Memory B cell (primary cell): ENCODE data around the gene UPF1.
"Not testable (repeated sequence)": the region's sequence is repeated elsewhere in the genome, so short reads cannot be mapped to it uniquely, and the experiment has no call there.

ENCODE experiments used
- ATAC-seq: fragments of 150-1000 bp; cut with Tn5 transposase; 2 replicates; pipeline ENCODE4 v1.10.0; 2021; ENCODE audit warnings: low read depth, mild to moderate bottlenecking, moderate library complexity
- DNase-seq, 2 donors: peaks; one replicate each; pipeline ENCODE4 v3.0.0; 2022; ENCODE audit warnings: low spot score in 2 of 2
- H3K27ac Mint-ChIP-seq: one replicate; pipeline ENCODE4 v1.8.0; 2022; ENCODE audit warnings: mild to moderate bottlenecking, moderate library complexity, mixed read lengths
- H3K27me3 Mint-ChIP-seq: one replicate; pipeline ENCODE4 v1.8.0; 2022; ENCODE audit warnings: mixed read lengths
- H3K36me3 Mint-ChIP-seq: one replicate; pipeline ENCODE4 v1.8.0; 2022; ENCODE audit warnings: mild to moderate bottlenecking, mixed read lengths
- H3K4me1 Mint-ChIP-seq: one replicate; pipeline ENCODE4 v1.8.0; 2022; ENCODE audit warnings: mixed read lengths
- H3K4me3 Mint-ChIP-seq: one replicate; pipeline ENCODE4 v1.8.0; 2022; ENCODE audit warnings: mild to moderate bottlenecking, moderate library complexity, mixed read lengths
- H3K9me3 Mint-ChIP-seq: one replicate; pipeline ENCODE4 v1.8.0; 2022; ENCODE audit warnings: mixed read lengths

The UPF1 gene

DNA sequence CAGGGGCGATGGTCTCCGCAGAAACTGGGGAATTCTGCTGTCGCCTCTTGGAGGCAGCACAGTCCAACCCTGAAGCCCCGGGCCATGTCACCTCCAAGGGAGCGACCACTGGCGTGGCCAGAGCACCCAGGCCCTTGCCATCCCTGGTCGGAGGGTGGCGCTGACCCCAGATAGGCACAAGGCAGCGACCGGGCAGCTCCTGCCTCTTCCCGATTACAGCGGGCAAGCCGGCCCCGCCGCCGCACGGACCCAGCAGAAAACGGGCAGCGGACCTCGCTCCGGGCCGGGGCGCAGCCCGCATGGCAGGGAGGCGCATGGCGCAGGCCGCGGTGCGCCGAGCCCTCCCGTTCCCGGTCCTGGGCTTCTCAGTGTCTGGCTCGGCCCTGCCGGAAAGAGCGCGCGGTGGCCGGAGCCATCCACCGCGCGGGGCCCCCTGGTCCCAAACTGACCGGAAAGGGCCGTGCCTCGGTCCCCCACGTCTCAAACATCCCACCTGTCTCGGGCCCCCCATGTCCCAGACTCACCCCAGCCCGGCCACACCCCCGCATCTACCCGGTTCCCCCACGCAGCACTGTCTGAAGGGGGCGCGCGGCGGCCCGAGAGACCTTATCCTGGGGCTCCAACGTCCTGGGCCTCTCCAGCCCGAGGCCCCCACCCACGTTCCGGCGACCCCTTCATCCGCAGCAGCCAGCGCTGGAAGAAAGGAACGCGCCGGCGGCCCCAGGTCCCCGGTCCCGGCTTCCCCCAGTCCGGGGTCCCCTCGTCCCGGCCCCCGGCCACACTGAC lies 63.5 kb downstream of the UPF1 start:
- peaks cover 10% of the 10 kb centered on the region for H3K4me1 Mint-ChIP-seq
- no peaks in the 10 kb centered on the region for H3K9me3 Mint-ChIP-seq
- H3K27me3 Mint-ChIP-seq = peaks cover 19% of the 10 kb centered on the region
- peak; percentile 39 for ATAC-seq
- H3K36me3 Mint-ChIP-seq = peaks cover 8% of the 10 kb centered on the region
- no peak overlapping the region for H3K27ac Mint-ChIP-seq
- no peak for DNase-seq
- peak overlapping the region; percentile 46 for H3K4me3 Mint-ChIP-seq

DNA sequence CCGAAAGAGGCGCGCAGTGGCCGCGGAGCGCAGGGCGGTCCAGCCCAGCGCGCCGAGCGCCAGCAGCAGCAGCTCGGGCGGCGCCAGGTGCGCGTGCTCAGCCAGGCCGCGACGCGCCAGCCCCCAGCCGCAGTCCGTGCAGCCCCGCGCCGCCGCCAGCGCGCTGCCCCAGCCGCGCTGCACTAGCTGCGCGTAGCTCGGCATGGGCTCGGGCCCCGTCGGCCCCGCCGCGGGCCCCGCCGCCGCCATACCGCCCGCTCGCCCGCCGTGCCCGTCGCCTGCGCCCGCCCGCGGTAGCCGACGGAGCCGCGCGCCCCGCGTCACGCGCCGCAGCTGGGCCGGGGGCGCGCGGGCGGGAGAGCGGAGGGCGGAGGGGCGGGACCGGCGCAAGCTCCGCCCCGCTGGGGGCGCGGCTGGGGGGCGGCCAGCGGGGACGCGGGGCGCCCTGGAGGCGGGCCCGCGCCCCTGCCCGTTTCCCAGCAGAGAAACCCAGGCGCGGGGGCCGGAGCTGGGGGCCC lies 64.1 kb downstream of the UPF1 start, which contains the start of gene CERS1:
Gene CERS1, minus strand, starts transcription at position 335 of the 518 bp plus-strand sequence. Its CDS starts 86 bp downstream, at position 249.
- Mint-ChIP-seq H3K27ac (no peak within 1 kb of the TSS), H3K9me3 (no peaks in the 10 kb centered on the region), H3K4me3 (peak within 1 kb of the TSS; percentile 85), H3K27me3 (peaks cover 19% of the 10 kb centered on the region), H3K36me3 (peaks cover 8% of the 10 kb centered on the region), H3K4me1 (peaks cover 10% of the 10 kb centered on the region)
- DNase-seq = no peak
- ATAC-seq = peak; percentile 34

- ATAC-seq = no peak
- Mint-ChIP-seq H3K27me3 (peaks cover 19% of the 10 kb centered on the region), H3K9me3 (no peaks in the 10 kb centered on the region)
Observed at GRCh38 chr19:18896421-18896841, 64.7 kb downstream of the UPF1 start.

DNA sequence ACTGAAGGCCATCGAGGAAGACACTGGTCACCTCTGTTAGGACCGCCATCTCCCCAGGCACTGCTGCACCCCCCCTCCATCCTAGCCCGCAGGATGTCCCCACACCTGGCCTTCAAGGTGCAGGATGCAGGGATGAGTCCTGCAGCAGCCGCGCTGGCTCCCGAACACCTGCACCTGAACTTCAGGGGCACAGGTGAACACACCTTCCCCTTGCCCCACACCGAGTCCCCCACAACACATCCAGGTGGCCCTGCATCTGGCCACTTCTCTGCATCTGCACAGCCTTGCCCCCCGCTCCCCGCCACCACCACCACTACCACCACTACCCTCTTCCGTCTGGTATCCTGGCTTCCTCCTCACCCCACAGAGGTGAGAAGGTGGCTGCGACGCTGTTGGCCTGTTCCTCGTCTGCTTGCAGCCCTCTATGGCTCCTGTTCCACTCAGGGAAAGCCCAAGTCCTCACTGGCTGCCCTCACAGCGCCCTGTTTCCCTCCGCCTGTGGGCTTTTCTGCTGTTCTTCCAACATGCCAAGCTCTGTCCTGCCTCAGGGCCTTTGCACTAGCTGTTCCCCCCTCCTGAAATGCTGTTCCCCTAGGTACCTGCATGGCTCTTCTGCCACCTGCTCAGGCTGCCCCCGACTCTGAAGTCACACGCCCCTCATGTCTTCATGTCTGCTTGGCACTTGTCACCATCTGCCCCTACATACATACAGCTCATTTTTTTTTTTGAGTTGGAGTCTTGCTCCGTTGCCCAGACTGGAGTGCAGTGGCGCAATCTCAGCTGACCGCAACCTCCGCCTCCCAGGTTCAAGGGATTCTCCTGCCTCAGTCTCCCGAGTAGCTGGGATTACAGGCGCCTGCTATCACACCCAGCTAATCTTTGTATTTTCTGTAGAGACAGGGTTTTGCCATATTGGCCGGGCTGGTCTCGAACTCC lies 65.6 kb downstream of the UPF1 start:
- Mint-ChIP-seq H3K9me3 (no peaks in the 10 kb centered on the region), H3K4me3 (peak overlapping the region; percentile 38), H3K27ac (no peak overlapping the region), H3K27me3 (peaks cover 19% of the 10 kb centered on the region), H3K4me1 (peaks cover 10% of the 10 kb centered on the region), H3K36me3 (peaks cover 8% of the 10 kb centered on the region)
- ATAC-seq (no peak), DNase-seq (no peak)

More at GRCh38 chr19:18896421-18896841, 64.7 kb downstream of the UPF1 start:
- no peak overlapping the region for H3K27ac Mint-ChIP-seq
- peak overlapping the region; percentile 85 for H3K4me3 Mint-ChIP-seq
- no peak for DNase-seq
- H3K36me3 Mint-ChIP-seq = peaks cover 8% of the 10 kb centered on the region
- H3K4me1 Mint-ChIP-seq = peaks cover 10% of the 10 kb centered on the region

DNA sequence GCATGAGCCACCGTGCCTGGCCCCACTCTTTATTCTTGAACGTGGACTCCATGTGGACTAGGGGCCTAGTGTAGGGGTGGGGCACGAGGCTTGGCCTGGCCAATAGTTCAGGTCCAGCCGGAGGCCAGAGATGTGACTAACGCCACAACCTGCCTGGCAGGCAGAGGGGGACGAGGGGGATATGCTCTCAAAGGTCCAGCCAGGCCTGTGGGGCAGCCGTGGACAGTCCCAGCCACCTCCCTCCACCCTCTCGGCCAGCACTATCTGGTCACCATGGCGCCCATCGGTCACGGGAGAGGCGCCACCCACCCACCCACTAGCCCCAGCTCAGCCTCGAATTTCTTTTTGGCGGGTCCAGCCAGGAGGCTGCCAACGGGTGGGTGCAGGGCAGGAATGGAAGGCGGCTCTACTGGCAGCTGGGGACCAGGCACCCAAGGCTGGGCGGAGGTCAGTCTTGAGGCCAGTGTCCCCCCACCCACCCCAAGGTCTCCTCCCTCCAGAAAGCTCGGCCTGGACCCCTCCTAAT lies 66.4 kb downstream of the UPF1 start:
- Mint-ChIP-seq H3K4me1 (peaks cover 8% of the 10 kb centered on the region), H3K27ac (no peak overlapping the region), H3K27me3 (peaks cover 17% of the 10 kb centered on the region), H3K36me3 (peaks cover 11% of the 10 kb centered on the region), H3K4me3 (no peak overlapping the region), H3K9me3 (no peaks in the 10 kb centered on the region)
- DNase-seq (no peak), ATAC-seq (no peak)

GRCh38 chr19:18898607-18899408 lies 67.0 kb downstream of the UPF1 start:
- ATAC-seq (no peak), DNase-seq (no peak)
- Mint-ChIP-seq H3K9me3 (no peaks in the 10 kb centered on the region), H3K4me1 (peaks cover 8% of the 10 kb centered on the region), H3K4me3 (no peak overlapping the region), H3K27me3 (peaks cover 10% of the 10 kb centered on the region), H3K36me3 (peaks cover 11% of the 10 kb centered on the region), H3K27ac (no peak overlapping the region)

- DNase-seq (no peak), ATAC-seq (no peak)
- Mint-ChIP-seq H3K9me3 (no peaks in the 10 kb centered on the region), H3K4me1 (peaks cover 8% of the 10 kb centered on the region), H3K27ac (no peak overlapping the region), H3K36me3 (peaks cover 11% of the 10 kb centered on the region), H3K27me3 (peaks cover 8% of the 10 kb centered on the region), H3K4me3 (no peak overlapping the region)
Observed at GRCh38 chr19:18899624-18900560, 68.1 kb downstream of the UPF1 start.

GRCh38 chr19:18900700-18901481 lies 69.1 kb downstream of the UPF1 start:
- Mint-ChIP-seq H3K4me3 (no peak overlapping the region), H3K27ac (no peak overlapping the region), H3K9me3 (no peaks in the 10 kb centered on the region), H3K27me3 (peaks cover 8% of the 10 kb centered on the region), H3K36me3 (peaks cover 15% of the 10 kb centered on the region), H3K4me1 (peaks cover 8% of the 10 kb centered on the region)
- DNase-seq (no peak), ATAC-seq (no peak)

DNA sequence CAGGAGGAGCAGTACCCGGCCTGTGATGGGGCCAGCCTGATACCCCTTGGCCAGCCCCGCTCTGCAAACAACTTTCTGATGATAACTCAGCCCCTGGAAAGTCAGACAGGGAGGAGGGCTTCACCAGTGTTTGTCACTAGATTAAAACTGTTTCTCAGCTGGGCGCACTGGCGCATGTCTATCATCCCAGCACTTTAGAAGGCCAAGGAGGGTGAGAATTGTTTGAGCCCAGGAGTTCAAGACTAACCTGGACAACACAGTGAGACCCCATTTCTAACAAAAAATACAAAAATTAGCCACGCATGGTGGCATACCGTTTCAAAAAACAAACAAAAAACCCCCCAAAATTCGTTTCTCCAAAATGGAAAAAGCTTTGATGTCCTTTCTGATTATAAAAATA lies 69.7 kb downstream of the UPF1 start:
- peaks cover 19% of the 10 kb centered on the region for H3K36me3 Mint-ChIP-seq

GRCh38 chr19:18902519-18902918 lies 70.8 kb downstream of the UPF1 start:
- not testable (repeated sequence) for H3K4me3 Mint-ChIP-seq, ATAC-seq, H3K27me3 Mint-ChIP-seq, DNase-seq, H3K27ac Mint-ChIP-seq, H3K4me1 Mint-ChIP-seq, H3K9me3 Mint-ChIP-seq
- peaks cover 19% of the 10 kb centered on the region for H3K36me3 Mint-ChIP-seq

More for the DNA sequence above, 69.7 kb downstream of the UPF1 start:
- Mint-ChIP-seq H3K4me3 (no peak overlapping the region), H3K9me3 (no peaks in the 10 kb centered on the region), H3K27ac (no peak overlapping the region), H3K27me3 (peaks cover 6% of the 10 kb centered on the region), H3K4me1 (peaks cover 5% of the 10 kb centered on the region)
- DNase-seq (no peak), ATAC-seq (no peak)

DNA sequence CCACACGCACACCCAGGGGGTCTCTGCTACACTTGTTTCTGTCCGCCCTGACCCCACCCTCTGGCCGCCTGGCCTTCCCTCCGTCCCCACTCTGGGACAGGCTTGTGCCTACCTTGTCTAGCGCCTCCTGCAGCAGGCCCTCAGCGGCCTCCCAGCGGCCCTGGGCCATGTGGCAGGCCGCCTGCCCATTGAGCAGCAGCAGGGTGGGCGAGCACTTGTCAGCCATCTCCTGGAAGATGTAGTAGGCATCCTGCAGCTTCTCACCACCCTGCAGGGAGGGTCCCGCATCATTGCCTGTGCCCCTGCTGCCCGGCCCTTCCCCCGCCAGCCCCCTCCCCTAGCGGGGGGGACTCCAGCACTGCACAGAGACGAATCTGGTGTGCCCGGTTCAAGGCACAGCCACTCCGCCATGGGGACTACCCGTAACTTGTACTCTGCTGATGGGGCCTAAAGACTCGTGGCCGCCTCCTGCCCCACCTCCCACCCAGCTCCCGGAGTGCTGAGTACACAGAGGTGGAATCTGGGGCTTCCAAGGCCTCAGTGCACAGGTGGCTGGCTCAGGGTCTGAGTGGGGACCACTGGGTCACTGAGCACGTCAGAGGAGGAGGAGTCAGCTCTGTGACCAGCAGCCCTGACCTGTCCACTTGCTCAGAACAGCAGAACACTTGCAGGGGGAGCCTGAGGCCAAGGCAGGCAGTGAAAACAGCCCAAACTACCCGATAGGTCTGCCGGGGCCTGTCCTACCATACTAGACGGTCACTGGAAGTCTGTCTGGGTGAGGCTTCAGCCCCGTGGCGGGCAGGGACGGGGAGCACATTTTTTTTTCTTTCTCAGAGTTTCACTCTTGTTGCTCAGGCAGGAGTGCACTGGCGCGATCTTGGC lies 71.6 kb downstream of the UPF1 start:
- H3K27ac Mint-ChIP-seq = no peak overlapping the region
- DNase-seq (no peak), ATAC-seq (no peak)
- no peak overlapping the region for H3K4me3 Mint-ChIP-seq
- no peaks in the 10 kb centered on the region for H3K27me3 Mint-ChIP-seq
- peaks cover 19% of the 10 kb centered on the region for H3K36me3 Mint-ChIP-seq
- no peaks in the 10 kb centered on the region for H3K4me1 Mint-ChIP-seq
- H3K9me3 Mint-ChIP-seq = no peaks in the 10 kb centered on the region
